Measurements from ENCODE around the gene RHOG.

DNA sequence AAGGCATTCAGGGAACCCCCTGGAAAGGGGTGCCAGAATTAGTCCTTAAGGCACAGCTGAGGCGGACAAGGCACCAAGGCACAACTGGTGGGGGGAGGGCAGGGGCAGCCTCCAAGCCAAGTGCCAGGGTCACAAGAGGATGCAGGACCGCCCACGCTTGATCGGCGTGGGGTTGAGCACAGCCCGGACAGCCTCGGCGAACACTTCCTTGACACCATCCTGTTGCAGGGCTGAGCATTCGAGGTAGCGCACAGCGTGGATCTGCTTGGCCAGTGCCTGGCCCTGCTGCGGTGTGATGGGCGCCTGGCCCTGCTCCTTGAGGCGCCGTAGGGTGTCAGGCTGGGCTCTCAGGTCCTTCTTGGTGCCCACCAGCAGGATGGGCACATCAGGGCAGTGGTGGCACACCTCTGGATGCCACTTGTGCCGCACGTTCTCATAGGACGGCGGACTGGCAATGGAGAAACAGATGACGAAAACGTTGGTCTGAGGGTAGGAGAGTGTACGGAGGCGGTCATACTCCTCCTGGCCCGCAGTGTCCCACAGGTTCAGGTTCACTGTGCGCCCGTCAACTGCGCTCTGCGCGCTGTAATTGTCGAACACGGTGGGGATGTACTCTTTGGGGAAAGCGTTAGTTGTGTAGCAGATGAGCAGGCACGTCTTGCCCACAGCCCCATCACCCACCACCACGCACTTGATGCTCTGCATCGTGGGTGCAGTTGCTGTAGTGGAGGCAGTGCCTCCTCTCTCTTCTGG is 13.1 kb downstream of the RHOG start:
- TF ChIP-seq EZH2 (IDR thresholded peaks at IDR 0.05; ENCODE audit: borderline replicate concordance, low read length), result no peak
- TF ChIP-seq, protein P1, sequence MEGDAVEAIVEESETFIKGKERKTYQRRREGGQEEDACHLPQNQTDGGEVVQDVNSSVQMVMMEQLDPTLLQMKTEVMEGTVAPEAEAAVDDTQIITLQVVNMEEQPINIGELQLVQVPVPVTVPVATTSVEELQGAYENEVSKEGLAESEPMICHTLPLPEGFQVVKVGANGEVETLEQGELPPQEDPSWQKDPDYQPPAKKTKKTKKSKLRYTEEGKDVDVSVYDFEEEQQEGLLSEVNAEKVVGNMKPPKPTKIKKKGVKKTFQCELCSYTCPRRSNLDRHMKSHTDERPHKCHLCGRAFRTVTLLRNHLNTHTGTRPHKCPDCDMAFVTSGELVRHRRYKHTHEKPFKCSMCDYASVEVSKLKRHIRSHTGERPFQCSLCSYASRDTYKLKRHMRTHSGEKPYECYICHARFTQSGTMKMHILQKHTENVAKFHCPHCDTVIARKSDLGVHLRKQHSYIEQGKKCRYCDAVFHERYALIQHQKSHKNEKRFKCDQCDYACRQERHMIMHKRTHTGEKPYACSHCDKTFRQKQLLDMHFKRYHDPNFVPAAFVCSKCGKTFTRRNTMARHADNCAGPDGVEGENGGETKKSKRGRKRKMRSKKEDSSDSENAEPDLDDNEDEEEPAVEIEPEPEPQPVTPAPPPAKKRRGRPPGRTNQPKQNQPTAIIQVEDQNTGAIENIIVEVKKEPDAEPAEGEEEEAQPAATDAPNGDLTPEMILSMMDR (conservative IDR thresholded peaks at IDR 0.05 in 1 of 2, IDR thresholded peaks at IDR 0.05 in 1 of 2; ENCODE audit: extremely low read depth in 1 of 2, insufficient read depth in 1 of 2, low read depth in 1 of 2, low read length in 2 of 2), result no peak
